GM19468 (cell line): ENCODE results near the gene DGCR8.

Experiments used
- ATAC-seq: cut with Tn5 transposase; IDR thresholded peaks from one replicate; pipeline ENCODE4 v1.9.1; 2021; ENCODE audit warnings: mild to moderate bottlenecking, moderate library complexity, moderate number of reproducible peaks; ENCODE audit not compliant: unreplicated experiment; ENCODE audit errors: extremely low read depth

Gene DGCR8

DNA sequence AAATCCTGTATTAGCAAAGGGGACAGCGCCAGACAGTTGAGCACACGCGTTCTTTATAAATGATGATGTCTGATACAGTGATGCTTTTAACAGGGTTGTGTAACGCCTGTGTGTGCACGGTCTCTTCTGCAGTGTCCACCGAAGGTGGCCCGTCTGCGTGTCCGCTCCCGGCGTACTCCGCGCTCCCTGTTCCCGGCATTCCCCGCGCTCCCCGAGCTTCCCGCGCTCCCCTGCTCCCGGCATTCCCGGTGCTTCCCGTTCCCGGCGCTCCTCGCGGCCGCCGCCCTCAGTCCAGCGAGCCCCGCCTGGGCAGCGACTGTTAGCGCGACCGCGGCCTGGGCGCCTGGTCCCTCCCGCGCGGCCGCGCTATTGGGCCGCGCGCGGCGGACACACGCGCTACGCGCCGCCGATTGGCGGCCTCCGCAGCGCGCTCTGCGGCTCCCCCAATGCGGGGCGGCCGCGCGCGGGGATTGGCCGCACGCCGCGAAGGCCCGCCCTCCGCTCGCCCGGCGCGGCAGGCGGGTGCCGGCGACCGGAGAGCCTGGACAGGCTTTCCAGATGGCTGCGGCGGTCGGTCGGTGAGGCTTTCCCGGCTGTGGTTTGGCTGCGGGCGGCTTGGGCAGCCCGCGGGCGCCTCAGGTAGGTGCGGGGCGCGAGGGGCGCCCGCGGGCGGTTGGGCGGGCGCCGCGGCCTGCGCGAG, at the start of gene DGCR8:
TSS of gene DGCR8 (plus strand) at position 497 of the 700 bp plus-strand sequence. CDS start 5,723 bp downstream, outside the sequence.
- ATAC-seq = peak; percentile 78

DNA sequence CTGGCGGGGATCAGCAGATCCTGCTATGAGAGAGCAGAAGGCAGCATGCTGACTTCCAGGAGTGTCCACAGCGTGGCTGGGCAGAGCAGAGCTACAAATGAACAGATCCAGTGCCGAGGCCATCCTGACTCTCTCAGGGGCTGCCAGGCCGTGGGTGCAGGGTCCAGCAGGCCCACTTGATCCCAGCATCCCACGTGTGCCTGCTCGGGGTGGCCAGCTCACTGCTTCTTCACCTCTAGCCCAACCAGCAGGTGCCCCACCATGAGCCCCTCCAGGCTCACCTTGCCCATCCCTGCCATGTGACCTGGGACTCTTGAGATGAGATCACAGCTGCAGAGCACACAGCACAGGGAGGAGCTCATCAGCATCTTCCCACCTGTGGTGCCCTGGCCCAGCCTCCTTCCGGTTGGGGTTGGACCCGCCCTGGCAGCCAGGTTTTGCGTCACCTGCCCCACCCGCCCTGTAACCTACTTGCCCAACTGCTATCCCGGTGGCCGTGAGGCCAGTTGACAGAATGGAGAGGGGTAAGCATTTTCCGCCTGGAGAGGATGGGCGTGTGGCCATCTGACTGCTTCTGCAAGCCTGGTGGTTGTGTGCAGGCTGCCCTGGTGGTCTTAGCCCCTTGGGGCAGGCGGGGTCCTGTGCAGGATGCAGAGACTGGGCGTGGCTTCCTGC, 48.2 kb upstream of the DGCR8 start:
- ATAC-seq = no peak

DNA sequence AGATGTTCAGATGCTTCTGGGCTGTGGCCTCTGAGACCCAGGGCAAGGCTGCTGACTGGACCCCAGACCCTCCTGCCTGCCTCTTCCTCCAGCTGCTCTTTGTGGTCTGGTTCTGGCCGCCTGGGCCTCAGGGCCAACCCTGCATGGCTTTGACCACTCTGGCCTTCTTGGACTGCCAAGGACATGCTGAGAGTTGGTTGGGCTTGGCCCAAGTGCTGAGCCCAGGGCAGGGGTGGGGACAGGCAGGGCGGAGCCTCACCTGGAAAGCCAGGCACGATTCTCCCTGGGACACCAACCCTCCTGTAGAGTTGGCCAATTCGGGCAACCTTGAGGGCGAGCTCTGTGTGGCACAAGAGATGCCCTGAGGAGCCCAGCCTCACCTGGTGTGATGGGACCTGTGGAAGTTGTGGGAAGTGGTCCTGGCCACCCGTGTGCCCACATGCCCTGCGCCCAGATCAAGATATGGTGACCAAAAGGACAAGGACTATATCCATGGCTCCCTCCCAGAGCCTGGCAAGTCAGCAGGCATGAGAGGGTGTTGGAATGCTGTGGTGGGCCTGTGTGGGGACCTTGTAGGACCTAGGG, 47.5 kb upstream of the DGCR8 start:
- no peak for ATAC-seq

DNA sequence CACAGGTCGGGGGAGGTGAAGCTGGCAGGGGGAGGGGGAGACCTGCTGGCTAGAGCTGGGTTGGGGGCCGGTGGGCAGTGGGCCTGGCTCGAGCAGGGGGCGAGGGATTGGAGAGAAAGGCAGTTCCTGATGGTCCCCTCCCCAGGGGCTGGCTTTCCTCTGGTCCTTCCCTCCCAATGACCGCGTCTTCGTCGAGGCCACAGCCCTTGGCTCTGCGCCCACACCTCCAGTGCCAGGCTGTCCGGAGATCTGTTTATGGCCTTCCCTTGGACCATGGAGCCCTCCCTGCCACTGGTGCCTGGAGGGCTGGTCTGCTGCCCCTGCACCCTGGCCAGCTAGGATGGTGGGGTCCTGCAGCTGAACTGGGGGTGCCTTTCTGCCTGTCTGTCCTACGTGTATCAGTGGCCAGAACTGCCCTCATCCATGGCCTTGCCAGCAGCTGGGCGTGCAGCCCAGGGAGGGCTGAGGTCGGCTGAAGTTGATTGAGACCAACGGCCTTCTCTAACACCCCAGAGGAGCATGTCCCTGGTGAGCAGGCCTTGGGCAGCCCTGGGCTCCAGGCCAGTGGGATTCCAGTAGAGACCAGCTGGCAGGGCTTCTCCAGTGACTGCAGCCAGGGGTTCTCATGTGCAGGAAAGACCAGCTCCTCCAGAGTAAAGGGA, 46.9 kb upstream of the DGCR8 start:
- no peak for ATAC-seq

DNA sequence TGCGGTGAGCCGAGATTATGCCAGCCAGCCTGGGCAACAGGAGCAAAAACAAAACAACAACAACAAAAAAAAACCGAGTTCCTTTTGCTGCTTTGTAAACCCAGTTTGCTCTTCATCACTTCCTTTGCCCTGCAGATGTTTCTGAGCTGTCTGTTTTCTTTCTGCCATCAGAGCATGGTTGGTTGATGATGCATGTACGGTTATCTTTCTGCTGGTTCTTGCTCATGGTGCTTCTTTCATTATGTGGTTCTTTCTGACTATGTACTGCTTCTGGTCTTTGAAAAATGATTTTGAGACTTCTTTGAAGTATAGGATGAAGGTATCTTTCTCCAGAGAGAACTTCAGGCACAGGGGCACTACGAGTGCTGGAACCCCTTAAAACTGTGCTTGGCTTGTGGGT, 45.9 kb upstream of the DGCR8 start:
- no peak for ATAC-seq

DNA sequence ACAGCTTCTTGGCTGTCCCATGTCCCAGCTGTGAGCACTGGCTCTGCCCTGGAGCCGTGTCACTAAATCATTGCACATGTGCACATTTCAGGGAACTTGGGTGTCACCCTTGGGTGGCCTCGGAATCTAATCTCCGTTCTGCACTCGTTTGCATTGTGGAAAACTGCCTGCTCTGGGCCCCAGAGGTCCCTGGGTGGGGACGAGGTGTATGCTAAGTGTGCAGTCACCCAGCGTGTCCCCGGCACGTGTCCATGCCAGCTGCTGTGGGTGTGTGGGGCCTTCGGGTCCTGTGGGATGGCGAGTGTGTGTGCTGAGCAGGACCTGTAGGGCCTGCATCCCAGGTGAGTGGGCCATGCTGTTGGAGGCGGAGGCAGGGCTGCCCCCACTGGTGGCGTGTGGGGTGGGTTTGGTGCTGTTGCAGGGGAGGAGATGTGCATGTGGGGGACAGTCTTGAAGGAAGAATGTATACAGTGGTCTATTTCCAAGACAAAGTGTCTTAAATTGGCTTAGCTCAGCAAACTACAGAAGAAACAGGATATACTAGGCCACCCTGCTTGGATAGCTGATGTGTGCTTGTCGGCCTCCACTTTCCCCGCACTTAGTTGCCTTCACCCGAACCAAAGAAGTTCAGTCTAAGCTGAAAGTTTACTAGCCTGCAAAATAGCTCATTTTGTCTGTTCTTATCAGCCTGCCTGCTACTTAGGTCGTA, 44.5 kb upstream of the DGCR8 start:
- ATAC-seq = no peak

DNA sequence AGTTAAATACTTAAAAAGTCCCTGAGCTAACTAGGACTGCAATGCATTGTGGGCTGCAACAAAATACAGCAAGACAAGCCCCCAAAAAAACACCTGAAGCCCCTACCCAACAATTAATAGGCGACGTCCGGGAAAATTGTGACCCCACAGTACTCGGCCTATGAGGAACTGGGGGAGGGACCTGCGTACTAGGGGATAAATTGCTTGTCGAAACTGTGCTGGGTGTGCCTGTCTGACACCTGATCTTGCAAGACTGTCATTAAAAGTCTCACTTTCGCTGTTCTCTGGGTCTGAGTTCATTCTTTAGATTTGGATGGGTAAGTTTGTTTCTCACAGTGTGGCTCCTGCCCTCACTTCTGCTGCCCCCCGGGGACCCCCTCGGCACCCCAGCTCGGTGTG, 44.0 kb upstream of the DGCR8 start:
- ATAC-seq = no peak

DNA sequence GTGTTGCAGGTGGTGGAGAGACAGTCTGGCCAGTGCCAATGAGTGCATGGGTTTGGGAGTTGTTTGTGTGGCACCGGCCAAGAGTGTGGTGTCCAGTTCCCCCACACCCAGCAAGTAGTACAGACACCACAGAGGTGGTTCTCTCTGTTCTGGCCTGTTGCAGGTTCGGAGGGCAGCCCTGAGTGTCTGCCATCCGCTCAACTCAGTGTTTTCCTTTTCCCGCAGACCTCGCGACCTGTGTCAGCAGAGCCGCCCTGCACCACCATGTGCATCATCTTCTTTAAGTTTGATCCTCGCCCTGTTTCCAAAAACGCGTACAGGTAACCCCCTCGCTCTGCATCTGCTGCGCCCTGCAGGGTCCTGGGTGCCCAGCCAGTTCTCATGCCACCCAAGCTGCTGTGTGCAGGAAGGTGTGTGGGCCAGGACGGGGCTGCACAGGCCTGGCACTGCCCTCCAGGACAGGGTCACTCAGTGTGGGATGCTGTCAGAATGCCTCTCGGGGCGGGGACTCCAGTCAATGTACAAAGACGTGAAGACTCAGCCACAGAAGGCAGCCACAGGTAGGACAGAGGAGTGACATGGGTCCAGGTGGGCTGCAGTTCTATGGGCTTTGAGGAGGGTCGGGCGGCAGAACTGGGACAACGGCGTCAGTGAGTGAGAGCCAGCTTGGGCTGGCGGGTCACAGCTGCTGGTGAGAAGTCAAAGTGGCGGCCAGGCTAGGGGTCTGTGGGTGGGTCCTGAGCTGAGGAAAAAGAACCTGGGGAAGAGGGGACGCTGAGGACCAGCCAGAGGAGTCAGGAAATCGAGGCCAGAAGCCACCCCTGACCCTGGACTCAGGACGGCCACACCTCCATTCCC, 43.3 kb upstream of the DGCR8 start:
- ATAC-seq = no peak

DNA sequence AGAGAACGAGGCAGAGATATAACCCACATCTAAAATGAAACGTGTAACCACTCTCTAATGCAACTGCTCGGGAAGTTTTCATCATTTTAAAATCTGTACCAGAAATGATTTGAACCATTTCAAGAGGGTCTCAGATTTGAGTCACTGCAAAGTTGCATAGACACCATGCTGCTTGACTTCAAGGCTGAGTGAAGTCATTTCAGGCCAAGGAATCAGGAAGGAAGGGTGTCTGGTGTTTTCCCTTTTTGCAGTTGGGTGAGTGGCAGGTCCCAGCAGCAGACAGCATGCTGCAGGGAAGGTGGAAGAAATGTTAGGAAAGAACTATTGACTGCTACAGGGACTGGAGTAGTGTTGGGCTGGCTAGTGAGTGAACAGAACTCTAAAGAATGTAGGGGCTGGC, 42.6 kb upstream of the DGCR8 start:
- no peak for ATAC-seq

DNA sequence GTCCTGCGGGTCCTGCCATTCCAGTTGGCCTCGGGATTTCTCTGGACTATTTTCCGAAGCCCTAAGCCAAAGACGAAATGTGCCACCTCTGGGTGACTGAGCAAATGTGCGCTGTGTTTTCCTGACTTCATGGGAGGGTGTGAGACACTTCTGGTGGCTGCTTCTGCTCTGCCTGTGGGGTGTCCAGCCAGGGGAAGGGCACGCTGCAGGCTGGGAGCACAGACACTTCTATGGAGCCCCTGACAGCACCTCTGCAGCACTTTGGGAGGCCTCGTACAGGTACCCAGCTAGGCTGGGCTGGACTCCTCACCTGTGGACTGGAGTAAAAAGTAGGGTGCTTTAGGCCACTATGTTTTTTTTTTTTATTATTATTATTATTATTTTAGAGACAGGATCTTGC, 41.5 kb upstream of the DGCR8 start:
- ATAC-seq = no peak

DNA sequence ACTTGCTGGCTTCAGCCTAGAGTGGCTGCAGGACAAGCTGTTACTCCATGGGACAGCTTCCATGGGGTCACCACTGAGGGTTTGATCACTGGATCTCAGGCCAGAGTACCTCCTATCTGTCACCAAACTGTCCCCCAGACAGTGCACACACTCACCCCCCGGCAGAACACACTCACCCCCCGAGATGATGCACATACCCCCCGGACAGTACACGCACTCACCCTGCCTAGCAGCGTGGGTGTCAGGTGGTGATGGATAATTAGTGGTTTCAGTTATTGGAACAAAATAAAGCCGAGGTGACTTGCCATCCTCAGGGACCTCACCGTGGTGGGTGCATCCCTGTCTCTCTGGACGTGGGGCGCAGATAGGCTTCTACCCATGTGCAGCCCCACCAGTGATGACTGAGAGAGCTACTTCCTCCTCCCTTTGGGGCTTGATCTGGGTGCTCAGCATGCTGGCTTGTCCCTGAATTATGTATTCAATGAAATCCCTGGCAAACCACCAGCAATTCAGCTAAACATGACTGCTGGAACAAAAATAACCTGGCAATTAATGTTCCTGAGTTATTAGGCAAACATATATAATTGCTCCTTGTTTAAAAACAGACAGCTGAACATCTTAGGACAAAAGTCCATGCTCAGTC, 40.2 kb upstream of the DGCR8 start:
- no peak for ATAC-seq

DNA sequence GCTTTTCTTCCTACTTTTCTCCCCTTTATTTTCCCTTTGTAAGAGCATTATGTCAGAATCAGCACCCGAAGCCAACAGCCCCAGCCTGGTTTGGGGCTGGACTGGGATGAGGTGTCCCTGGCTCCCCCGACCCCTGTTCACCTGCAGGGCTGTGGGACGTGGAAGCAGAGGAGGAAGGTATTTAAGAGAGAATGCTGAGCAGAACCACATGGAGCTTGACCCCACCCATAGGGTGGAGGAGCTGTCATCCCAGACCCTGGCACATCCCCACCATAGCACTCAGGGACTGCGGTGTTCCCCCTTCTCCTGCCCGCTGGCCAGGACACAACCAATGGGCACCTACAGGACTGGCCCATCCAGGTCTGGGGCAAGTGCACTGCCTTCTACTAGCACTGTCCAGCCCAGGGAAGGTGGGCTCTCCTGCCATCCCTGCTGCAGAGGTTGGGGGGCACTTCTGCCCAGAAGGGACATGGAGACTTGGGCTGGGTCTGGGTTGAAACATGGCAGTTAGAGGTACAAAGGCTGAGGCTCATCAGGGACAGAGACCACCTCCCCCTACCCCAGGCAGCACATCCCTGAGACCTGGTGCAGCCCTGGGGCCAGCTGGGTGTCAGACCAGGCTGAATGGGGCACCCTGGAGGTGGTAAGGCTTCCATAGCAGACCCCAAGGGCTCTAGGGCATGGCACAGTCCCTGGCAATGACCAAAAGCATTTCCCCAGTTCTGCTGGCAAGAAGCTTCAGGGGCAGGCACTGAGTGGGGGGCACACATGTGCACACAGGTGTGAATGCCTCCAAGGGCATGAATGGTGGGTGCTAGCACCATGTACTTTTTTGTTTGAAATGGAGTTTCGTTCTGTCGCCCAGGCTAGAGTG, 39.5 kb upstream of the DGCR8 start:
- no peak for ATAC-seq

DNA sequence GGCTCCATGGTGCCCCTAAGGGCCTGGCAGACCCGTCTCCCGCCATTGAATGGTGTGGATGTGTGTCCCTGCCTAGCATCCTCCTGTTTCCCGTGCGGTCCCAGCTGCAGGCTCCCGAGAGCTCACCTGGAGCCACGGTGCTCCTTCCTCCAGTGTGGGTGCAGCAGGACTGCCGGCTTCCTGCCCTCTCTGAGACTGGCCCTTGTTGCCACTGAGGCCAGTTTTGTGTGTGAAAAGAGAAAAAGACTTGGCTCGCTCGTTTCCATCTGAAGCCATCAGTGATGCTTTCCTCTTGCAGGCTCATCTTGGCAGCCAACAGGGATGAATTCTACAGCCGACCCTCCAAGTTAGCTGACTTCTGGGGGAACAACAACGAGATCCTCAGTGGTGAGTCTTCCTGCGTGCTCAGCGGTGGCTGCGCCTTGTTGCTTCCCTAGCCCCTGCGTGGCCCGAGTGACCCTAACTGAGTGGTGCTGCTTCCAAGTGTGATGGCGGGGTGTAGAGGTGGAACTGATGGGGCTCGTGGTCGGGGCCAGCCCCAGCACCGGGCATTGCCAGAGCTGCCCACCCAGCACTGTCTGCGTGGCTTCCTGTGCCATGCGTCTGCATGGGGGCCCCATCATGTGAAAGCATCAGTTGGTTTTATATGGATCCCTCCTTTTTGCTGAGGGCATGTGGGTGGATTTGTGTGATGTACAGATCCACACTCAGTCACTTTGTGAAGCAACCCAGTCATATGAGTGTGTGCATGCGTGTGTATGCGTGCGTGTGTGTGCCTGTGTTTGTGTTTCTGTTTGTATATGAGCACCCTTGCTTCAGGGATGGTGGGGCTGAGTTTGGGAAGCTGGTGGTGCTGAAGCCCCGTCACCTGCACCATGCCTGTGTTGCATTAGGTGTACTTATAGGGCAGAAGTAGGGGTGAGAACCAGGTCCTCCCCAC, 36.7 kb upstream of the DGCR8 start:
- no peak for ATAC-seq

DNA sequence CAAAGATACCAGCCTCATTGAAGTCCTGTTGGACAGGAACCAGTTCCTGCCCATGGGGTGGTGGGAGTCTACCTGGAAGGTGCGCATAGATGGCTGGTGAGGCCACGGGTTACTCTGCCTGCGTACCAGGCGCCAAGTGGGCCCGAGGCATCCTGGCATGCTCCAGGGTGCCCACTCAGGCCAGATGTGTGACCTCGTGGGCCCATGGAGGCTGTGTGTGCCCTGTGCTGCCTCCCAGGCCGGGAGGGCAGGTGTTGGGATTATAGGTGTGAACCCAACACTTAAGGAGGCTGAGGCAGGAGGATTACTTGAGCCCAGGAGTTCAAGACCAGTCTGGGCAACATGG, 36.1 kb upstream of the DGCR8 start:
- ATAC-seq = no peak

DNA sequence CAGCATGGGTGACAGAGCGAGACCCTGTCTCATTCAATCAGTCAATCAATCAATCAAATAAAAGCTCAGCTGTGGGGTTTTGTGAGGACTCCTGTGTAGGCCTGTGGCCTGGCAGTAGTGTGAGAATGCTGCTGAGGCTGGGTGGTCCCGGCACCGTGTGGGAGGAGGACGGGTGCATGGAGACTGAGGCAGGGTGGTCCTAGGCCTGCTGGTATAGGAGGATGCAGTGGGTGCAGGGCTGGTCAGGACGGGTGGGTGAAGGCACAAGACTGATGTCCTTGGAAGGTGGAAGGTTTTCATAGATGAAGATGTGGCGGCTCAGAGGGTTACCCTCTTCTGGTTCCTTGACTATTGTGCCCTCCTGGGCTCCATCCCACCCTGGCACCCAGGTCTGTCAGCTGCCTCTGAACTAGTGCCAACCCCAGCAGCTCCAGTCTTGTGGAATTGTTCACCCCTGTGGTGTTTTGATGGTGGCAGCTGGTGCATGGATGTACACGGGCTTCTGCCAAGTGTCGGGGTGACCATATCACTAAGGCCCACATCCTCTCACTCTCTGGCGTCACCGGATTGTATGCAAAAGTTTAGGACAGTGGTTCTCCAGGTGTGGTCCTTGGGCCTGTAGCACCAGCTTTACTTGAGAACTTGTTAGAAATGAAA, 35.4 kb upstream of the DGCR8 start:
- no peak for ATAC-seq

DNA sequence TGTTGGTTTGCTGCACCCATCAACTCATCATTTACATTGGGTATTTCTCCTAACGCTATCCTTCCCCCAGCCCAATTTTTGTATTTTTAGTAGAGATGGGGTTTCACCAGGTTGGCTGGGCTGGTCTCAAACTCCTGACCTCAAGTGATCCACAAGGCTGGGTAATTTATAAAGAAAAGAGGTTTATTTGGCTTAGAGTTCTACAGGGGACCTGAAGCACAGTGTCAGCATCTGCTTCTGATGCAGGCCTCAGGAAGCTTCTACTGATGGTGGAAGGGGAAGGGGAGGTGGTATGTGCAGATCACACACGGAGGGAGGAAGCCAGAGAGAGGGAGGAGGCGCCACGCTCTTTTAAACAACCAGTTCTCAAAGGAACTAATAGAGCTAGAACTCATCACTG, 33.3 kb upstream of the DGCR8 start:
- ATAC-seq = no peak

DNA sequence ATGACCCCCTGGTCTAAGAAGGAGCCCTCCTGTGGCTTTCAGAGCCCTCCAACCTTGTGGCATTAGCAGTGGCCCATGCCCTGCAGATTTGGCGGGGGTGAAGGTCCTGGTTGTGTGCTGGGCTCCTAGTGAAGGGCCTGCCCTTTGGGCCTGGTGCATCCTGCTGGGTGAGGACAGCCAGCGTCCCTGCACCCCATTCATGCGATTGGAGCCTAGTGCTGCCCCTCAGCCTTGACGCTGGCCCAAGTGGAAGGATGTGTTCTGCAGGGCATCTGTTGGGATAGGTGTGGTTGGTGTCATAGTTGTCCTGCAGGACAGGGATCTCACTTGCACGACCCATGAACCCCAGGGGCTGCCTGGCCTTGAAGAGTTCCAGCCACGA, 28.1 kb upstream of the DGCR8 start:
- ATAC-seq = no peak
